ENCODE data around the gene TGFB1I1. TPM values are rescaled to one million over a fixed set of nuclear protein-coding genes. Genes with fewer than 3 reads are reported as not detected.

TGFB1I1 gene
- total and polyA plus RNA-seq, 2 donors (not counting 3 experiments of a cell fraction or from before 2014, with no cell fraction given) = 73.7 to 115 TPM

- peak; percentile 55 for TF ChIP-seq POLR2AphosphoS5 (IDR thresholded peaks at IDR 0.05; ENCODE audit: insufficient read depth, low read depth, low read length)
- peak; percentile 15 to 29 for TF ChIP-seq CTCF (IDR thresholded peaks at IDR 0.05; ENCODE audit: extremely low read depth in 1 of 2, insufficient read depth in 1 of 2, low read depth in 1 of 2, low read length in 2 of 2)
- no peak for TF ChIP-seq POLR2A (IDR thresholded peaks at IDR 0.05; ENCODE audit: low read depth, low read length)
- TF ChIP-seq JUN (IDR thresholded peaks at IDR 0.05; ENCODE audit: borderline replicate concordance, insufficient read depth, insufficient read length, low read depth) = no peak
- TF ChIP-seq MAX (IDR thresholded peaks at IDR 0.05; ENCODE audit: insufficient read depth, insufficient read length) = no peak
- TF ChIP-seq MYC (IDR thresholded peaks at IDR 0.05; ENCODE audit: low read depth, low read length) = no peak
- no peak for TF ChIP-seq GATA2 (IDR thresholded peaks at IDR 0.05; ENCODE audit: insufficient read depth, insufficient read length, low read depth, low read length)
- TF ChIP-seq FOS (IDR thresholded peaks at IDR 0.05; ENCODE audit: borderline replicate concordance, insufficient read depth, low read length) = peak; percentile 3
- TF ChIP-seq EZH2 (IDR thresholded peaks at IDR 0.05; ENCODE audit: borderline replicate concordance, low read depth, low read length, severe bottlenecking) = no peak
- peak overlapping the region; percentile 96 for H3K27ac ChIP-seq (ENCODE audit: insufficient read depth, low read depth, low read length)
- intact Hi-C loops (cut with micrococcal nuclease) = loop anchor here (2.0 to 5.0 kb wide), 5 partner anchors 239 to 383 kb away; partner anchors contain the start of genes FUS, PYCARD, ZNF646 and ZNF668
- POLR2A ChIA-PET = interaction anchor here (0.6 to 2.0 kb wide), 6 partner anchors 13 to 415 kb away, joined by 3 to 6 read pairs (median 4); partner anchors contain the start of genes FUS, TGFB1I1, ZNF267 and ZNF843
- no peaks in the 10 kb centered on the region for H3K27me3 ChIP-seq (ENCODE audit: control insufficient read depth in 2 of 2, insufficient read depth in 2 of 2, low read length in 2 of 2)
- DNase-seq (ENCODE audit: low read depth, low spot score) (peak; percentile 57), FAIRE-seq (peak; percentile 91)
- H3K36me3 ChIP-seq (ENCODE audit: control insufficient read depth in 2 of 2, extremely low read depth in 1 of 2, insufficient read depth in 2 of 2, low read length in 2 of 2) = peaks cover 0 to 10% of the 10 kb centered on the region in 2 experiments
- peak overlapping the region; percentile 95 for H3K9ac ChIP-seq (replicated peaks; ENCODE audit: extremely low read depth, insufficient read depth, low read length)
- H3K79me2 ChIP-seq (ENCODE audit: control insufficient read depth, insufficient read depth, low read length) = peaks cover 41% of the 10 kb centered on the region
- CTCF ChIA-PET = interaction anchor here (1.0 to 4.3 kb wide), 8 partner anchors 9 to 505 kb away, joined by 3 to 53 read pairs (median 5); partner anchors contain the start of genes RUSF1, TGFB1I1 and ZNF843
- H3K9me1 ChIP-seq (replicated peaks; ENCODE audit: control insufficient read depth, extremely low read depth, insufficient read depth, low read length) = no peaks in the 10 kb centered on the region
- H2AFZ ChIP-seq (ENCODE audit: low read depth, low read length) = peak overlapping the region; percentile 41
- no peaks in the 10 kb centered on the region for H4K20me1 ChIP-seq (replicated peaks; ENCODE audit: control insufficient read depth, extremely low read depth, insufficient read depth, low read length)
- H3K4me1 ChIP-seq (ENCODE audit: control insufficient read depth, extremely low read depth, insufficient read depth, low read length) = peaks cover 26% of the 10 kb centered on the region
- no peaks in the 10 kb centered on the region for H3K9me3 ChIP-seq (replicated peaks; ENCODE audit: control insufficient read depth, insufficient read depth, low read length)
- dilution Hi-C loops (cut with MboI; ENCODE audit: extremely low pct_ligation_motif_present, low sequenced_read_pairs) = no loop called here
- no TSS peak for BruUV-seq (replicated peaks)
- peak overlapping the region; percentile 31 to 72 (median 71) for H3K4me3 ChIP-seq (replicated peaks in 1 of 3; ENCODE audit: insufficient read depth in 1 of 3, low read depth in 1 of 3, low read length in 3 of 3)
- H3K4me2 ChIP-seq (ENCODE audit: insufficient read depth, low read length) = peak overlapping the region; percentile 62
These were observed 13.7 kb upstream of the TGFB1I1 start for GRCh38 chr16:31458073-31458843.
